T-helper 17 cell (primary cell): ENCODE data around the gene PTPRM. TPM values are rescaled to one million over a fixed set of nuclear protein-coding genes. Genes with fewer than 3 reads are reported as not detected.

Experiments used
- ATAC-seq: fragments of 150-1000 bp; cut with Tn5 transposase; 2 replicates; pipeline ENCODE4 v1.10.0; 2021; ENCODE audit warnings: mild to moderate bottlenecking, moderate library complexity
- DNase-seq, 3 donors: peaks; one replicate each; pipeline versions ENCODE4 v3.0.0 to v3.0.0-alpha.2; 2020 to 2021
- H3K9me3 ChIP-seq: one replicate; pipeline ENCODE4 v1.7.0; 2013; ENCODE audit warnings: low read length, mild to moderate bottlenecking; ENCODE audit not compliant: control insufficient read depth, poor library complexity, severe bottlenecking
- H3K27ac Mint-ChIP-seq: one replicate; pipeline ENCODE4 v1.8.0; 2022; ENCODE audit warnings: mild to moderate bottlenecking, moderate library complexity, mixed read lengths
- H3K27me3 Mint-ChIP-seq: one replicate; pipeline ENCODE4 v1.8.0; 2022; ENCODE audit warnings: mixed read lengths
- H3K36me3 Mint-ChIP-seq: one replicate; pipeline ENCODE4 v1.8.0; 2022; ENCODE audit warnings: low read depth, mixed read lengths
- H3K4me1 Mint-ChIP-seq: one replicate; pipeline ENCODE4 v1.8.0; 2022; ENCODE audit warnings: mild to moderate bottlenecking, mixed read lengths
- H3K4me3 Mint-ChIP-seq: one replicate; pipeline ENCODE4 v1.8.0; 2022; ENCODE audit warnings: mild to moderate bottlenecking, moderate library complexity, mixed read lengths
- total RNA-seq, 4 donors: library from RNA in 2 of 4; stranded (reverse) in 2 of 4; gene quantifications; one replicate each; pipeline ENCODE4 v1.2.3 and lab custom pipeline; 2022 to 2026

Gene PTPRM
- total RNA-seq, 2 donors from 2014 or later, result 25.6 to 44.8 TPM

- H3K9me3 ChIP-seq, result no peaks in the 10 kb centered on the region
- DNase-seq, result no peak
- no peaks in the 10 kb centered on the region for H3K27me3 Mint-ChIP-seq
- no peak overlapping the region for H3K27ac Mint-ChIP-seq
- H3K4me3 Mint-ChIP-seq, result no peak overlapping the region
- ATAC-seq, result no peak
- no peaks in the 10 kb centered on the region for H3K36me3 Mint-ChIP-seq
- H3K4me1 Mint-ChIP-seq, result no peaks in the 10 kb centered on the region
Observed at GRCh38 chr18:7548721-7549120, 18.4 kb upstream of the PTPRM start.

GRCh38 chr18:7557973-7558372, 9.1 kb upstream of the PTPRM start:
- Mint-ChIP-seq H3K4me1 (no peaks in the 10 kb centered on the region), H3K4me3 (no peak overlapping the region), H3K27ac (no peak overlapping the region), H3K36me3 (no peaks in the 10 kb centered on the region), H3K27me3 (peaks cover 11% of the 10 kb centered on the region)
- ATAC-seq, result no peak
- no peaks in the 10 kb centered on the region for H3K9me3 ChIP-seq
- DNase-seq, result no peak

GRCh38 chr18:7558769-7559168, 8.3 kb upstream of the PTPRM start:
- Mint-ChIP-seq H3K27ac (no peak overlapping the region), H3K36me3 (no peaks in the 10 kb centered on the region), H3K4me3 (no peak overlapping the region), H3K27me3 (peaks cover 11% of the 10 kb centered on the region), H3K4me1 (no peaks in the 10 kb centered on the region)
- no peaks in the 10 kb centered on the region for H3K9me3 ChIP-seq
- ATAC-seq (no peak), DNase-seq (no peak)

GRCh38 chr18:7559709-7560319, 7.3 kb upstream of the PTPRM start:
- H3K9me3 ChIP-seq, result no peaks in the 10 kb centered on the region
- Mint-ChIP-seq H3K27me3 (peaks cover 14% of the 10 kb centered on the region), H3K4me1 (no peaks in the 10 kb centered on the region), H3K27ac (no peak overlapping the region), H3K4me3 (no peak overlapping the region), H3K36me3 (no peaks in the 10 kb centered on the region)
- no peak for DNase-seq
- ATAC-seq, result no peak

- Mint-ChIP-seq H3K4me3 (no peak overlapping the region), H3K36me3 (no peaks in the 10 kb centered on the region), H3K27ac (no peak overlapping the region), H3K4me1 (peaks cover 2% of the 10 kb centered on the region), H3K27me3 (peaks cover 27% of the 10 kb centered on the region)
- ATAC-seq (no peak), DNase-seq (no peak)
- no peaks in the 10 kb centered on the region for H3K9me3 ChIP-seq
Observed at GRCh38 chr18:7561909-7562460, 5.1 kb upstream of the PTPRM start.

GRCh38 chr18:7562491-7562890, 4.6 kb upstream of the PTPRM start:
- Mint-ChIP-seq H3K4me1 (peaks cover 2% of the 10 kb centered on the region), H3K4me3 (no peak overlapping the region), H3K27ac (no peak overlapping the region), H3K36me3 (no peaks in the 10 kb centered on the region), H3K27me3 (peaks cover 27% of the 10 kb centered on the region)
- DNase-seq (no peak), ATAC-seq (no peak)
- H3K9me3 ChIP-seq, result no peaks in the 10 kb centered on the region

GRCh38 chr18:7565677-7566076, 1.4 kb upstream of the PTPRM start:
- Mint-ChIP-seq H3K4me1 (peaks cover 2% of the 10 kb centered on the region), H3K27me3 (peaks cover 33% of the 10 kb centered on the region), H3K27ac (no peak overlapping the region), H3K4me3 (peak overlapping the region; percentile 63), H3K36me3 (no peaks in the 10 kb centered on the region)
- H3K9me3 ChIP-seq, result no peaks in the 10 kb centered on the region
- ATAC-seq (no peak), DNase-seq (no peak)

GRCh38 chr18:7566244-7566566, 911 bp upstream of the PTPRM start:
- H3K27me3 Mint-ChIP-seq, result peaks cover 33% of the 10 kb centered on the region
- peak overlapping the region; percentile 63 for H3K4me3 Mint-ChIP-seq

GRCh38 chr18:7567474-7568425, 634 bp downstream of the PTPRM start:
- Mint-ChIP-seq H3K4me1 (peaks cover 2% of the 10 kb centered on the region), H3K27ac (no peak overlapping the region), H3K27me3 (peaks cover 22% of the 10 kb centered on the region), H3K4me3 (no peak overlapping the region), H3K36me3 (no peaks in the 10 kb centered on the region)
- H3K9me3 ChIP-seq, result no peaks in the 10 kb centered on the region
- peak; percentile 27 for ATAC-seq
- peak; percentile 4 to 11 (median 8) for DNase-seq

More at GRCh38 chr18:7566244-7566566, 911 bp upstream of the PTPRM start:
- ATAC-seq (no peak), DNase-seq (no peak)
- H3K36me3 Mint-ChIP-seq, result no peaks in the 10 kb centered on the region
- H3K4me1 Mint-ChIP-seq, result peaks cover 2% of the 10 kb centered on the region
- no peaks in the 10 kb centered on the region for H3K9me3 ChIP-seq
- H3K27ac Mint-ChIP-seq, result no peak overlapping the region

GRCh38 chr18:7568426-7568825, 1.3 kb downstream of the PTPRM start:
- ATAC-seq (peak; percentile 8), DNase-seq (peak in 1 of 3 donors; percentile 12)
- no peaks in the 10 kb centered on the region for H3K9me3 ChIP-seq
- peak overlapping the region; percentile 55 for H3K4me3 Mint-ChIP-seq
- no peak overlapping the region for H3K27ac Mint-ChIP-seq
- H3K27me3 Mint-ChIP-seq, result peaks cover 22% of the 10 kb centered on the region
- no peaks in the 10 kb centered on the region for H3K36me3 Mint-ChIP-seq
- peaks cover 2% of the 10 kb centered on the region for H3K4me1 Mint-ChIP-seq

GRCh38 chr18:7571626-7572025, 4.5 kb downstream of the PTPRM start:
- no peaks in the 10 kb centered on the region for H3K36me3 Mint-ChIP-seq
- H3K27me3 Mint-ChIP-seq, result peaks cover 6% of the 10 kb centered on the region
- no peak for DNase-seq
- no peaks in the 10 kb centered on the region for H3K9me3 ChIP-seq
- H3K27ac Mint-ChIP-seq, result peak overlapping the region; percentile 65
- H3K4me3 Mint-ChIP-seq, result no peak overlapping the region
- peaks cover 4% of the 10 kb centered on the region for H3K4me1 Mint-ChIP-seq
- no peak for ATAC-seq

GRCh38 chr18:7572822-7573221, 5.7 kb downstream of the PTPRM start:
- Mint-ChIP-seq H3K4me1 (peaks cover 4% of the 10 kb centered on the region), H3K4me3 (peak overlapping the region; percentile 52), H3K27ac (peak overlapping the region; percentile 8), H3K27me3 (peaks cover 6% of the 10 kb centered on the region), H3K36me3 (no peaks in the 10 kb centered on the region)
- ATAC-seq (no peak), DNase-seq (no peak)
- H3K9me3 ChIP-seq, result no peaks in the 10 kb centered on the region

- Mint-ChIP-seq H3K27me3 (no peaks in the 10 kb centered on the region), H3K36me3 (no peaks in the 10 kb centered on the region), H3K4me1 (peaks cover 4% of the 10 kb centered on the region), H3K27ac (peak overlapping the region; percentile 3), H3K4me3 (no peak overlapping the region)
- ATAC-seq (no peak), DNase-seq (no peak)
- H3K9me3 ChIP-seq, result no peaks in the 10 kb centered on the region
Observed at GRCh38 chr18:7575465-7576028, 8.4 kb downstream of the PTPRM start.
